GM19099 (cell line): ENCODE measurements around the gene EHF.

ENCODE experiments used
- POLR2A ChIP-seq: IDR thresholded peaks from 3 replicates; pipeline ENCODE4 v1.6.1; 2011; ENCODE audit warnings: low read depth; ENCODE audit not compliant: insufficient read length; ENCODE audit errors: extremely low read depth

Gene EHF

DNA sequence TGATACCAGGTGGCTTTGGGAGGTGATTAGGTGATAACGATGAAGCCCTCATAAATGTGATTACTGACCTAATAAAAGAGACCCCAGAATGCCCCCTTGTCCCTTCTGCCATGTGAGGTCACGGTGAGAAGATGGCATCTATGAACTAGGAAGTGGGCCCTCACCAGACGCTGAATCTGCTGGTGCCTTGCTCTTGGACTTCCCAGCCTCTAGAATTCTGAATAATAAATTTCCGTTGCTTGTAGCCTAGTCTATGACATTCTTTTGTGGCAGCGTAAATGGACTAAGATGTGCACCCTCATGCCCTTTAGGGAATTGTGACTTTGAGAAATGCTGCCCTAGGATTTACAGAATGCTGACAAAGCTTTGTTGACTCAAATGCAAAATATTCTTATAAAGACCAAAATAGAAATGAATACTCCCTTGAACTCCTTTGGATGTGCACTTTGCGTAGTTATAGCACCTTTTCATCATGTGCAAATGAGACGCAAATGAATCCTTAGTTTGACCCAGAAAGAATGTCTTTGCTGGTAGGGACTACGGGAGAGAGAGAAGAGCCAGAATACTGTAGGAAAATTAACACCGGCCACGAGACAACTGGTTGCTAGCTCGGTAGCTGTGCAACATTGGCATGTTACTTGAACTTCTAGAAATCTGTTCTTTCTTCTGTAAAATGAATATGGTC, 24.8 kb upstream of the EHF start:
- TF ChIP-seq POLR2A, result no peak

DNA sequence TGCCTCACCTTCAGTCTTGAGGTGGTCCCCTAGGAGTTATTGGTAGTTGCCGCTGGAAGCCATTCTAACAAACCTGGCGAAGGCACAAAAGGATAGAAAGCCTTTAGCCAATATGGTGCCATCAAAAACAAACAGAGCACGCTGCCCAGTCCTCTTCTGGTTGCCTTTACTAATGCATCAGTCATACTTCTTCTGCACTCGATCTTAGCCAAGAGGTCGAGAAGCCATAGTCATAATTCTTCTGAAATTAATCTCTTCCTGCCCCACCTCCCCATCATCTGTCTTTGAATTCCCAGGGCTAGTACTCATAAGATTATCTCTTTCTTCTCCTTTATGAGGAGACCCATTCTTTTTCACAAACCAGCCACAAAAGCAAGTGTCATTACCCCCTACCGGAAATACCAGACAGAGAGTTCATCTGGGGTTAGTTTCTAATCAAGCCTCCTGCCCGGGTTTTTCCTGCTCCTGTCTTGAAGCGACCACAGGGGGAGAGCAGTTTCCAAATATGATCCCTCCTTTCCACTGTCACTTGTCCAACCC, 21.4 kb upstream of the EHF start:
- no peak for TF ChIP-seq POLR2A

DNA sequence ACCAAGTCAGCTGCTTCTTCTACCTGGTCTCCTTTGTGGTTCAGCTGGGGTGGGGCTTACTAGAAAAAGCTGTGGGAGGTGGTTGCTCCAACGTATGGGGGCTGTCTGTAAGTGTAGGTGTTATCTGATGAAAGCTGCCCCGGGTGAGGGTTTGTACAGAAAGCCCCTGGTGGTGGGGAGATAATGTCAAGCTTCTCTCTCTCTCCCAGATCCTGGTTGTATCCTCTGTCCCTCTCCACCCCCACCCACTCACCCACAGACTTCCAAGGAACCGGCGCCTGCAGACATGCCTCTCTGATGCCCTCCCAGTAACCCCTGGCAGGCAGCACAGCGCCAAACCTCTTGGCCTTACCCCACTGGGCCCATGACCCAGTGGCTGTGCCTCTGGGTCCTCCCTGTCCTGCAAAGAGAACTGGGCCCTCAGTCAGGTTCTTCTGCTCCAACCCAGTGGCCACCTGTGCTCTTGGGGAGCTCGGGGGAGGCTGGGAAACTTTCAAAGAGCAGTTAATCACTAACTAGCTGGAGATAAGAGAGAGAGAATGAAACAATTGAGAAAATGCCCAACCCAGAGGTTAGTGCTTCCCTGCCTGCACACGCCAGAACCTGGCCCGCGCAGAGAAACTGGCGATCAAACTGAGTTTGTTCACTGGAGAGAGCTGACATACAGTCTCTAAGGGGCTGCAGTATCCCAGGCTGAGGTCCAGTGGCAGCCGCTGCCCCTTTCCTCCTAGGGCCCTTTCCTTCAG, 20.4 kb upstream of the EHF start:
- TF ChIP-seq POLR2A, result no peak

DNA sequence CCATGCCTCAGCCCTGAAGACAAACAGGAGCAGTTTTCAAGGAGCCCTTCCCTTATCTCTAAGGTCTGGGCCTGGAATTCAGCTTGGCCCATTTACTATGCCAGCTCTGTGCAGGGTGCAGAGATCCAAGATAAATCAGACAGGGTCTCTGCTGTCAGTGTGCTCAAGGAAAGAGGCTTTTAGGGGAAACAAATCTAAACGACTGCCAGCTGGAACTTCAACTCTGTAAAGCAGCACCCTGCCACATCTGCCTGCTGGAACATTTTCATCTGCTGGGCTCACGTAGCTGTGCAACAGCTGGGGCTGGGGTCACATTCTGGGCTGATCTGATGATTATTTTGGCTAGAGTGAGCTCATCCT, 19.8 kb upstream of the EHF start:
- TF ChIP-seq POLR2A, result no peak

DNA sequence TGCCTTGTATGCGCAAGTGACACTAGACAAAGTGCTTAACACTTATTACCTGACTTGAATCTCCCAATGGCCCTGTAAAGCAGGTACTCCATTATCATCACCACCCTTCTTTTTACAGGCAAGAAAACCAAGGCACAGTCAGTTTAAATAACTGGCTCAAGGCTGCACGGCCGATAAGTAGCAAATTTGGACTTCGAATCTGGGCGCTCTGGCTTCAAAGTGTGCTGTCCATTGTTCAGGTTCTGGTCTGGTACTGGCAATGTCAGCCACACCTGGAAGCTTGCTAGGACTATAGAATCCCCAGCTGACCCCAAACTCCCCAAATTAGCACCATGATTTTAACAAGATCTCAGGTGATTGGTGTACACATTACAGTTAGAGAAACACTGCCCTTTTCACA, 19.3 kb upstream of the EHF start:
- TF ChIP-seq POLR2A, result no peak

DNA sequence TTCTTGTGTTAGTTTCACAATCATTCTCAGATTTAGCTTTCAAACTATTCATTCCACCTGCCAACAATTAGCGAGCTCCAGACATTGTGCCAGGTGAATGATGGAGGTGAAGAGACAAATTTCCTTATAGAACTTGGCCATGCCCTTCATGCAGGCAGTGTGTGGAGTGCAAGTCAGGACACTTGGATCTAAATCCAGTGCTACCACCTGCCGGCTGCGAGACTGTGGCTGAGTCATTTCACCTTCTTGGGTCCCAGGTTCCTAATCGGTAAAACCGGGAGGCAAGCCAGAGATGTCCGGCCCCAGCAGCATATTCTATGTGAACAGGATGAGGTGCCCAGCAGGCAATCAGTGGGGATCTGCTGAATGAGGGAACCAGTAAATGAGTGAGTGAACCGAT, 18.6 kb upstream of the EHF start:
- no peak for TF ChIP-seq POLR2A

DNA sequence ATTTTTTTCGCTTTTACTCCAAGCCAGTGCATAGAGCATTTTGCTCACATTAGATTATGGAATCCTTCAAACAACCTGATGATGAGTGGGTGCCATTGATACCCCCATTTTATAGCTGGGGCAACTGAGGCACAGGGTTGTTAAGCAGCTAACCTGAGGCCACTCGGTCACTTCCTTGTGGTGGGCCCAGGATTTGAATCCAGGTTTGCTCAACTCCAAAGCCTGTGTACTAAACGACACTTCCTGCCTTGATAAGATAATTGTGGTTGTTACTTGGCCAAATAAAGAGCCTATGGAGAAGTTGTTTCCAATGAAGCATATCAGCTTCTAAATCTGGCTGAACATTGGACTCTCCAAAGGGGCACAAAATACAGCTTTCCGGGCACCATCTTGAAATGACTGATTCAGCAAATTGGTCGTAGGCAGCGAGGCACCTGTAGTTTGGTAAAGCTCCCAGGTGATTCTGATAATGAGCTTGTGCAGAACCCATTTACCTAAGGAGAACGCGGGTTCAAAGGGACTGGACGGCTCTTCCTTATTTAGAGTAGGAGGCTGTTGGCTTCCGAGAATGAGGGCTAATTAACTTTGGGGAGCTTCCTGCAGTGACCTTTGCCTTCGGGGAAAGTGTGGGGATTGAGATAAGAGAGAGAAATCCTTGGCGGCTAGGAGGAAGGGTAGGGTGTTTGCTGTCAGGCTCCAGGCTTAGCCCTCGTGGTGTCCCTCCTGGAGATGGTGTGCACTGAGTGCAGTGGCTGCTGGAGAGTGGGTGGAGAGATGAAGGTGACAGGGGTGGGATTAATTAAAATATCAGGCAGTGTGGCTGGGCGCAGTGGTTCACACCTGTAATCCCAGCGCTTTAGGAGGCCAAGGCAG, 17.5 kb upstream of the EHF start:
- TF ChIP-seq POLR2A, result no peak

DNA sequence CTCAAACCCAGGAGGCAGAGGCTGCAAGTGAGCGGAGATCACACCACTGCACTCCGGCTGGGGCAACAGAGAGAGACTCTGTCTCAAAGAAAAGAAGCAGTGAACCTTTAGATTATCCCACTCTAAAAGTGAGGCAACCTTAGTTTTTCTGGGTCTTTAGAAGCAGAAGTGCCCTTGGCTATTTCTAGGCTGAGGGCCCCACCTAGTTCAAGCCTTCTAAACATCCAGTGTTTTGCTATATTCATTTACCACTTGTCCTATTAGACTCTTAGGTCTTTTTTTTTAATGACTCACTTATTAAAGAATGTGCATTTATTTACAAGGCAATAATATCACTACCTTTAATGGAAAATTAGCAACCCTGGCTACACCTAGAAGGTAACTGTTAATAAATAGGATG, 16.7 kb upstream of the EHF start:
- TF ChIP-seq POLR2A, result no peak

DNA sequence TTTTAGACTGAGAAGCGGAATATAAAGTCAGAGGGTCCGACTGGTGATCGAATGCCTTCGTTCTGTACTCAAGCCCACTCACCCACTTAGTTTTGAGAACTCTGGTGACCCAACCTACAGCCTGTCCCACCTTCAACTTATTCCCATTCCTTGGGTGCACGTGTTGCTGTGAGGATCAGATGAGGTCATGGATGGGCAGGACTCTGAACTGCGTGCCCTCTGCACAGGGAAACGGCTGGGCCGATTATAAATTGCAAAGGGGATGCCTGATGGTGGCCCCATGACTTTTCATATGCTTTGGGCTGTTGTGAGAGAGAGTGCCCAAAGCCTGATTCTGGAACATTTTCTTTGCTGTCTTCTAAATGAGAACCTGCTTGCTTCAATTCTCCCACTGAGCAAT, 16.0 kb upstream of the EHF start:
- no peak for TF ChIP-seq POLR2A

DNA sequence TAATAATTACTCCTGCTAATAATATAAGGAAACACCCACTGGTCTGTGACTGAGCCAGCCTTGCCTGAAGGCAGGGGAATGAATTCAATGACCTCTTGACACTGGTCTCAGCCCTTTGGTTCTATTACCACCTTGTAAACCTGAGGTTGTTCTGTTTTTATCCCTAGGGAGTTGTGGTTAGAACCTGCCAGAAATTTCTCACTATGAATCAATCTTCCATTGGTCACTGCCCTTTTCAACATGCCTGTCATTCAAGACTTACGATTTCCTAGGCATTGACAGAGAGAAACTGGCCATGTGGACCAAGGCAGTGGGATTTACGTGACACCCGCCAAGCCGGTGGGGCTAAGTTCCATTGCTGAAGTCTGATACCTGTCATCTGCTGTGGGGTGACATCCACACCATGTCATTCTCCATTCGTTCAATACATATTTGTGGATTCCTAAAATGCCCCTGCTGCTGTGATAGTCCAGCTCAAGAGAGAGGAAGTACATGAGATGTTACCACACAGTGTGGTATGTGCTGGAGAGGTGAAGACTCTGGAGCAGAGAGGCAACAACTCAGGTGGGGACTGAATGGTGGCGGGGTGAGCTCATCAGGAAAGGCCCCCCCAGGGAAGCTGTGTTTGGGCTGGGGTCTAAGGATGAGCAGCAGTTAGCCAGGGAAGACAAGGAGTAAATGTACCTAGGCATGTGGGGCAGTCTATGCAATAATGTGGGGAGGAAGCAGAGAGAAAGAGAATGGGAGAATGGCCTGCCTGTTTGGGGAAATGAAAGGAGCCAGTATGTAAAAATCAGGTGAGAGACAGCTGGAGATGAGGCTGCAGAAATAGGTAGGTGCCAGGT, 15.2 kb upstream of the EHF start:
- no peak for TF ChIP-seq POLR2A

DNA sequence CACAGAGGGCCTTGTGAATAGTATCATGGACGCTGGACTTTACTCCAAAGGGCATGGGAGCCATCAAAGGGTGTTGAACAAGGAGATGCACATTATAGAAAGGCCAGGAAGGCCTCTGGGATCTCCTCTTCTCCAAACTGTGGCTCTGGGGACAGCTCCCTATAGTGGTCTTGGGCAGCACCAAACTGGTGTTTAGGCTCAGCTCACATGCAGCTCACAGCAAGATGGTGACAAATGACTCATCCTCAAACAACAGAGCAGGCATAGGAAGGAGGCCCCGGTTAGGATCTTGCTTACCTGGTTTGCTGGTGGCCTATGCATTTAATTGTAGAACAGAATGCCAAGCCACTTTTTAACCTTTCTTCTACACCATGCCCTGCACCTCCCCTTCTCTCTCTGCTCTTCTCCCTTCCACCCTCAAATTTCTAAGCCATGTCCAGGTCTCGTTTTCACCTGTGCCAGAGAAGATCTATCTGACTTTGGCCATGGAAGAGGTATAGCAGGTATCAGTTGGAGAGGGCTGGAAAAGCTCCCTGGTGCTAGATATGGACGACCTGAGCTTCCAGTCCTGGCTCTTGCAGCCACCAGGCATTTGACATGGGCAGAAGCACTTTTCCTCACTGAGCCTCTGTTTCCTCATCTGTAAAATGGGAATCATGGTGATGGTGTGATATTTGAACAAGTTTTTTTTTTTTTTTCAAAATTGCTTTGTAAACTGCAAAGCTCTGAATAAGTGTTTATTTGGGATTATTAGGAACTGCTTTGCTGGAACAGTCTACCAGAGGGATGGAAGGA, 14.4 kb upstream of the EHF start:
- TF ChIP-seq POLR2A, result no peak

DNA sequence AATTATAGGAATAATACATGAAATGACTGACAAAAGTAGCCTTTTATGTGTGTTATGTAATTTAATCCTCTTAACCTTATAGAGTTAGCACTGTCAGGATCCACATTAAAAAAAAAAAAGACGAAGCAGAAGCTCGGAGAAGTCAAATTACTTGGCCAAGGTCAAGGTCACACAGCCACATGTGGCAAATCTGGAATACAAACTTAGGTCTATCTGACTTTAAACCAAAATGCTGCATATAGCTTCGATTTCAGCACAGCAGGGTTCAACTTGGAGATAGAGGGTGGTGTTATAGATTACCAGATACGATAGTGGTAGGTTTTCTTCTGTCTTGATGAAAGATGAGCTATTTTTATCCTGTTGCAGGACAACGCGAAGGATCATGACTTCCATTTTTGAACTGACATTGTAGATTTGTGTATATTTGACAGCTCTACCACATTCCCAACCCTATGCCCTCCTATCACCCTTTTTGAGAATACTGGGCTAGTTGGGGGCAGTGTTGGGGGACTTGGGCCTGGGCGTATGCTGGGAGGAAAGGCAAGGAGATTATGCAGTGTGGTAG, 11.6 kb upstream of the EHF start:
- no peak for TF ChIP-seq POLR2A

DNA sequence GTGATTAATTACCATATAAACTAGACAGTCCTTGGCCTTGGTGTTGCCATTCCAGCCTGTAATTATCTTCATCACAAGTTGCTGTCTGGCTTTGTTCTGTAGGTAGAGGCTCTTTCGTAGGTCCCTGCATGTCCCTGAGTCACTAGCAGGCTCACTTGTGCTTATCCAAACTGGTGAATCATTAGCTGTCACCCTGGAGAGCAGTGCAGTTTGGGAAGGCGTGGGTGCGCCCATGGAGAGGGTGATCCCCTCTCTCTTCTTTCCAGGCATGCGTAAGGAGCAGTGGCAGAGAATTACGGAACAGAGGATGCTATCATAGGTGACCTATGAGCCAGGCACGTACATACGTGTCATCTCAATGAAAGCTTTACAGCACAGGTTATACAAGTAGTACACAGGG, 11.0 kb upstream of the EHF start:
- no peak for TF ChIP-seq POLR2A

DNA sequence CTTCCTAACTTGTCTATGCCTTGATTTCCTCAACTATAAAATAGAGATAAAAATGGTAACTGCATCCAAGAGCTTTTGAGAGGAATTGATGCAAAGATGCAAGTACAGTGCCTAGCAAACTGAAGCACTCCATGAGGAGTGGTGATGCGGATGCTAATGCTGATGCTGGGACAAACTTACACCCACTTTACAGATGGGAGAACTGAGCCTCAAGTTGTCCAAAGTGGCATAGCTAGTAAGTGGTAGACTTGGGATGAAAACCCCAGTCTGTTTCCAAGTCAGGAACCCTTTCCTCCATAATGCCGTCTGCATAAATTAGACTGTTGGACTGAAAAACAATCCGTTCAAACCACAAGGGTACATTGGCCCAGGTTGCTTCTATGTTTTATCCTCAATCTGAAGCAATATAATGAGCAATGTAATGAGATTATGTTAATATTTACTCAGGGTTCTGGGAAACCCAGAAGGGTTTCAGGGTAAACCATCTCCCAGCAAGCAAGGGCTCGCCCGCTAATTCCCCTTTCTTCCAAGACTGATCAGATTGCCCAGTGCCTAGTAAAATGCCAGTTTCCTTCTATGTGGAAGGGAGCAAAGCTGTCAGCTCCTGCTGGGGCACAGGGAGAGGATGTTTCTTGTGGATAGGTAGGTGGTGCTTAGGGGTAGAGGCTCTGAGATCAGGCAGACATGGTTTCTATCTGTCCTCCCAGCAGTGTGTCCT, 10.4 kb upstream of the EHF start:
- TF ChIP-seq POLR2A, result no peak

DNA sequence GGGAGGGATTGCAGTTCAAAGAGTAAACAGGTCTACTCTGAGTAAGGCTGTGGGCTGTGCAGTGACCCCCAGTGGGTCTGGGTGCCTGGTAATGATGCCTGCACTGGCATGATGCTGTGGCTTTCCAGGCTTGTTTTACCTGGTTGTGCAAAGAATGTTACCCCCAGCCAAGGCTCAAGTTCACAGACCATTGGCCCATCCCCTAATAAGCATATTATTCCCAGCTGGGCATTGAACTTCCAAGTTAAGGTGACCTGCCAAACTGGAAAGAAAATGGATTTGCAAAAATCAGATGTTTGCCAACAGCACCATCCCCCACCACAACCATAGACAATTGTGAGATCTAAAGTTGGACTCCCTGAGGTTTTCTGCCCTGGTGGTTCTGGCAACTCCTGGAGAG, 7.9 kb upstream of the EHF start:
- no peak for TF ChIP-seq POLR2A
